ENCODE data around the gene ARHGAP40.

DNA sequence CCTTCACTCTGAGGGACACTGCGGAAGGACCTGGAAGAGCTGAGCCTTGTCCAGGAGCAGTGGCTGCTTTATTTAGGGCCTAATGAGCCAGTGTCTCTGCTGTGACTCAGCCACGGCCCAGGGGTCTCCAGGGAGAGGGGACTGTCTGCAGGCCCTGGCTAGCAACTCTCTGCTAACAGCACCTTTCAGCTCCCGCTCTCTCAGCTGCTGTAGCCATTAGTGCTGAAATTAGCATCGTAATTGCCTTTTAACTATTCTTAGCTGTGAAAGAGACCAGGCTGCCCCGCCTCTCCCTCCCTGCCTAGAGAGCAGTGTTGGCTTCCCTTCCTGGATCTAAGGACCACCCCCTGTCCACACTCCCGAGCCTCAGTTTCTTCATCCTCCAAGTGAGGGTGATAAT lies 69.6 kb downstream of the ARHGAP40 start:
- TF ChIP-seq EZH2 (IDR thresholded peaks at IDR 0.05; ENCODE audit: insufficient read depth, poor library complexity, severe bottlenecking) = no peak
- TF ChIP-seq EZH2phosphoT487 (IDR thresholded peaks at IDR 0.05; ENCODE audit: insufficient read depth, low read depth) = no peak

Measured in GM23248 (cell line).